ENCODE data around the gene RASL10A.

The RASL10A gene

GRCh38 chr22:29323641-29324040 lies 8.1 kb upstream of the RASL10A start:
- H3K4me3 ChIP-seq (ENCODE audit: low read length), result no peak overlapping the region
- TF ChIP-seq, protein P1, sequence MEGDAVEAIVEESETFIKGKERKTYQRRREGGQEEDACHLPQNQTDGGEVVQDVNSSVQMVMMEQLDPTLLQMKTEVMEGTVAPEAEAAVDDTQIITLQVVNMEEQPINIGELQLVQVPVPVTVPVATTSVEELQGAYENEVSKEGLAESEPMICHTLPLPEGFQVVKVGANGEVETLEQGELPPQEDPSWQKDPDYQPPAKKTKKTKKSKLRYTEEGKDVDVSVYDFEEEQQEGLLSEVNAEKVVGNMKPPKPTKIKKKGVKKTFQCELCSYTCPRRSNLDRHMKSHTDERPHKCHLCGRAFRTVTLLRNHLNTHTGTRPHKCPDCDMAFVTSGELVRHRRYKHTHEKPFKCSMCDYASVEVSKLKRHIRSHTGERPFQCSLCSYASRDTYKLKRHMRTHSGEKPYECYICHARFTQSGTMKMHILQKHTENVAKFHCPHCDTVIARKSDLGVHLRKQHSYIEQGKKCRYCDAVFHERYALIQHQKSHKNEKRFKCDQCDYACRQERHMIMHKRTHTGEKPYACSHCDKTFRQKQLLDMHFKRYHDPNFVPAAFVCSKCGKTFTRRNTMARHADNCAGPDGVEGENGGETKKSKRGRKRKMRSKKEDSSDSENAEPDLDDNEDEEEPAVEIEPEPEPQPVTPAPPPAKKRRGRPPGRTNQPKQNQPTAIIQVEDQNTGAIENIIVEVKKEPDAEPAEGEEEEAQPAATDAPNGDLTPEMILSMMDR (conservative IDR thresholded peaks at IDR 0.05; ENCODE audit: low read depth, low read length), result no peak
- DNase-seq (ENCODE audit: low read depth), result no peak

- no peak overlapping the region for H3K4me3 ChIP-seq (ENCODE audit: low read length)
- DNase-seq (ENCODE audit: low read depth), result no peak
- TF ChIP-seq, protein P1 (conservative IDR thresholded peaks at IDR 0.05; ENCODE audit: low read depth, low read length), result peak; percentile 40
Observed at GRCh38 chr22:29320546-29320945, 5.0 kb upstream of the RASL10A start.

DNA sequence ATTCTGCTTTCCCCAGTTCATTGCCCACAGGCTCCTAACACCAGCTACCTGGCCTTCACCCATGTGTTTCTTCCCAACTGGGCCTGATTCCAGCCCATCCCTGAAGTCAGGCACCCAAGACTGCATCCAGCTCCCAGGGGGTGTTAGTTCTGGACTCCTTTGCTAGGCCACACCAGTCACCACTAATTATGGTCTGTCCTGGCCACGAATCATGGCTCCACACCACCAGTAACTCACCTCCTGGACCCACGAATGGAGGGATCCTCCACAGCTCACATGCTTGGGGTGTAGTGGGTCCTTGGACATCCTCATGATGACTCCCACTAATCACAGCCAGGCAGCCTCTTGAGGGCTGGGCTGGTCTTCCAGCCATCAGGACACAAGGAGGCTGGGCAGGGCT lies 3.6 kb upstream of the RASL10A start:
- TF ChIP-seq, protein P1 (conservative IDR thresholded peaks at IDR 0.05; ENCODE audit: low read depth, low read length), result no peak
- no peak for DNase-seq (ENCODE audit: low read depth)
- no peak overlapping the region for H3K4me3 ChIP-seq (ENCODE audit: low read length)

- H3K4me3 ChIP-seq (ENCODE audit: low read length), result no peak overlapping the region
- TF ChIP-seq, protein P1 (conservative IDR thresholded peaks at IDR 0.05; ENCODE audit: low read depth, low read length), result no peak
- DNase-seq (ENCODE audit: low read depth), result no peak
Observed at GRCh38 chr22:29317827-29318454, 2.4 kb upstream of the RASL10A start.

- TF ChIP-seq, protein P1 (conservative IDR thresholded peaks at IDR 0.05; ENCODE audit: low read depth, low read length), result no peak
- no peak overlapping the region for H3K4me3 ChIP-seq (ENCODE audit: low read length)
- no peak for DNase-seq (ENCODE audit: low read depth)
Observed at GRCh38 chr22:29316141-29316828, 788 bp upstream of the RASL10A start.

GRCh38 chr22:29314537-29315285 lies 786 bp downstream of the RASL10A start:
- DNase-seq (ENCODE audit: low read depth), result no peak
- TF ChIP-seq, protein P1 (conservative IDR thresholded peaks at IDR 0.05; ENCODE audit: low read depth, low read length), result no peak
- H3K4me3 ChIP-seq (ENCODE audit: low read length), result no peak overlapping the region
